Measurements from ENCODE around the gene UST.

DNA sequence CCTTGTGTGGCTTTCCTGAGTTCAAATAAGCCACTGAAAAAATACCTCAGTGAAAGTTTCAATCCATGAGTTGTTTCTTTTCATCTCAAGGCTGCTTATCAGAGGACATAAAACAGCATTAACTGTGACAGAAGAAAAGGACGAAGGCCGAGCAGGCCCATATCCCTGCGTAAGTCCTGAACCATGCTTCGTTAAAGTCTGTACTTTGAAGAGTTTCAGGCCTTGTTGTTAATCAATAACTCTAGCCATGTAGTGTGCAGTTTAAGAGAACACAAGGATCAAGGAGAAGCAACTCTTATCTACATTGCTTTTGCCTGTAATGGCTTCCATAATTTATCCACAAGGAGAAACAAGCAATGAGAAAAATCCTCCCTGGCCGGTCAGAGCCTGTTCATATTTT is 165.4 kb downstream of the UST start:
- TF ChIP-seq, protein P1, sequence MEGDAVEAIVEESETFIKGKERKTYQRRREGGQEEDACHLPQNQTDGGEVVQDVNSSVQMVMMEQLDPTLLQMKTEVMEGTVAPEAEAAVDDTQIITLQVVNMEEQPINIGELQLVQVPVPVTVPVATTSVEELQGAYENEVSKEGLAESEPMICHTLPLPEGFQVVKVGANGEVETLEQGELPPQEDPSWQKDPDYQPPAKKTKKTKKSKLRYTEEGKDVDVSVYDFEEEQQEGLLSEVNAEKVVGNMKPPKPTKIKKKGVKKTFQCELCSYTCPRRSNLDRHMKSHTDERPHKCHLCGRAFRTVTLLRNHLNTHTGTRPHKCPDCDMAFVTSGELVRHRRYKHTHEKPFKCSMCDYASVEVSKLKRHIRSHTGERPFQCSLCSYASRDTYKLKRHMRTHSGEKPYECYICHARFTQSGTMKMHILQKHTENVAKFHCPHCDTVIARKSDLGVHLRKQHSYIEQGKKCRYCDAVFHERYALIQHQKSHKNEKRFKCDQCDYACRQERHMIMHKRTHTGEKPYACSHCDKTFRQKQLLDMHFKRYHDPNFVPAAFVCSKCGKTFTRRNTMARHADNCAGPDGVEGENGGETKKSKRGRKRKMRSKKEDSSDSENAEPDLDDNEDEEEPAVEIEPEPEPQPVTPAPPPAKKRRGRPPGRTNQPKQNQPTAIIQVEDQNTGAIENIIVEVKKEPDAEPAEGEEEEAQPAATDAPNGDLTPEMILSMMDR (IDR thresholded peaks at IDR 0.05) = no peak
- no peak for TF ChIP-seq POLR2AphosphoS5 (IDR thresholded peaks at IDR 0.05)
